ENCODE data around the gene FER. TPM values are rescaled to one million over a fixed set of nuclear protein-coding genes. Genes with fewer than 3 reads are reported as not detected.

Gene FER
- total and polyA plus RNA-seq, 10 of the 15 experiments (the other 5 are each of a cell fraction or from before 2014, with no cell fraction given), result 4.4 to 19.1 (median 9.6) TPM

GRCh38 chr5:108748401-108749127 lies 867 bp downstream of the FER start (continued):
- TF ChIP-seq RAD51 (IDR thresholded peaks at IDR 0.05), result peak; percentile 94
- TF ChIP-seq TCF7 (IDR thresholded peaks at IDR 0.05; ENCODE audit: borderline replicate concordance), result no peak
- TF ChIP-seq, protein P1, sequence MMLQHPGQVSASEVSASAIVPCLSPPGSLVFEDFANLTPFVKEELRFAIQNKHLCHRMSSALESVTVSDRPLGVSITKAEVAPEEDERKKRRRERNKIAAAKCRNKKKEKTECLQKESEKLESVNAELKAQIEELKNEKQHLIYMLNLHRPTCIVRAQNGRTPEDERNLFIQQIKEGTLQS (IDR thresholded peaks at IDR 0.05; ENCODE audit: borderline replicate concordance, extremely low read depth, low read depth, low read length), result peak; percentile 68
- TF ChIP-seq IKZF2 (IDR thresholded peaks at IDR 0.05), result peak; percentile 50 to 57; a peak in 3 of 4 replicates
- no peak for TF ChIP-seq FOXM1 (IDR thresholded peaks at IDR 0.05; ENCODE audit: low read depth, low read length)
- TF ChIP-seq CBX5 (IDR thresholded peaks at IDR 0.05; ENCODE audit: low read depth), result no peak
- peak; percentile 11; the same call in 1 of the 2 replicates for TF ChIP-seq TCF12 (IDR thresholded peaks at IDR 0.05; ENCODE audit: low read depth, low read length)
- peak; percentile 31; the same call in 1 of the 2 replicates for TF ChIP-seq RAD21 (IDR thresholded peaks at IDR 0.05; ENCODE audit: insufficient read depth, low read depth, low read length)
- peak; percentile 44; the same call in 1 of the 2 replicates for TF ChIP-seq TARDBP (IDR thresholded peaks at IDR 0.05; ENCODE audit: borderline replicate concordance)
- TF ChIP-seq, protein P2, sequence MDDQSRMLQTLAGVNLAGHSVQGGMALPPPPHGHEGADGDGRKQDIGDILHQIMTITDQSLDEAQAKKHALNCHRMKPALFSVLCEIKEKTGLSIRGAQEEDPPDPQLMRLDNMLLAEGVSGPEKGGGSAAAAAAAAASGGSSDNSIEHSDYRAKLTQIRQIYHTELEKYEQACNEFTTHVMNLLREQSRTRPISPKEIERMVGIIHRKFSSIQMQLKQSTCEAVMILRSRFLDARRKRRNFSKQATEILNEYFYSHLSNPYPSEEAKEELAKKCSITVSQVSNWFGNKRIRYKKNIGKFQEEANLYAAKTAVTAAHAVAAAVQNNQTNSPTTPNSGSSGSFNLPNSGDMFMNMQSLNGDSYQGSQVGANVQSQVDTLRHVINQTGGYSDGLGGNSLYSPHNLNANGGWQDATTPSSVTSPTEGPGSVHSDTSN (IDR thresholded peaks at IDR 0.05; ENCODE audit: insufficient replicate concordance, low read depth, low read length), result peak; percentile 81
- TF ChIP-seq CBFB (IDR thresholded peaks at IDR 0.05; ENCODE audit: low read depth), result peak; percentile 75; the same call in 1 of the 2 replicates
- TF ChIP-seq STAT1 (conservative IDR thresholded peaks at IDR 0.05), result no peak
- 0 out of 2 replicates have a peak, but pooled peaks have one; percentile 20 for TF ChIP-seq SMARCA5 (IDR thresholded peaks at IDR 0.05)
- TF ChIP-seq RB1 (IDR thresholded peaks at IDR 0.05; ENCODE audit: borderline replicate concordance), result peak; percentile 33; the same call in 1 of the 2 replicates
- TF ChIP-seq, protein P3, sequence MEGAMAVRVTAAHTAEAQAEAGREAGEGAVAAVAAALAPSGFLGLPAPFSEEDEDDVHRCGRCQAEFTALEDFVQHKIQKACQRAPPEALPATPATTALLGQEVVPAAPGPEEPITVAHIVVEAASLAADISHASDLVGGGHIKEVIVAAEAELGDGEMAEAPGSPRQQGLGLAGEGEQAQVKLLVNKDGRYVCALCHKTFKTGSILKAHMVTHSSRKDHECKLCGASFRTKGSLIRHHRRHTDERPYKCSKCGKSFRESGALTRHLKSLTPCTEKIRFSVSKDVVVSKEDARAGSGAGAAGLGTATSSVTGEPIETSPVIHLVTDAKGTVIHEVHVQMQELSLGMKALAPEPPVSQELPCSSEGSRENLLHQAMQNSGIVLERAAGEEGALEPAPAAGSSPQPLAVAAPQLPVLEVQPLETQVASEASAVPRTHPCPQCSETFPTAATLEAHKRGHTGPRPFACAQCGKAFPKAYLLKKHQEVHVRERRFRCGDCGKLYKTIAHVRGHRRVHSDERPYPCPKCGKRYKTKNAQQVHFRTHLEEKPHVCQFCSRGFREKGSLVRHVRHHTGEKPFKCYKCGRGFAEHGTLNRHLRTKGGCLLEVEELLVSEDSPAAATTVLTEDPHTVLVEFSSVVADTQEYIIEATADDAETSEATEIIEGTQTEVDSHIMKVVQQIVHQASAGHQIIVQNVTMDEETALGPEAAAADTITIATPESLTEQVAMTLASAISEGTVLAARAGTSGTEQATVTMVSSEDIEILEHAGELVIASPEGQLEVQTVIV (IDR thresholded peaks at IDR 0.05; ENCODE audit: borderline replicate concordance, partially characterized antibody), result no peak
